CD4-positive, alpha-beta T cell (primary cell): ENCODE results near the gene OR8D4. TPM values are rescaled to one million over a fixed set of nuclear protein-coding genes. Genes with fewer than 3 reads are reported as not detected.

Experiments used
- ATAC-seq: fragments of 200-7000 bp; cut with Tn5 transposase; one replicate; pipeline ENCODE4 v1.10.0; 2022; ENCODE audit warnings: mild to moderate bottlenecking; ENCODE audit not compliant: poor library complexity
- CTCF ChIA-PET: fragments of 350-600 bp; sonication (Branson Sonifier 250); formaldehyde crosslinking; loops from one replicate; lab custom pipeline; 2021; ENCODE audit warnings: antibody characterized with exemption, inconsistent platforms; lab: Charles Lee
- POLR2A ChIA-PET: fragments of 350-600 bp; sonication (Branson Sonifier 250); formaldehyde crosslinking; loops from one replicate; lab custom pipeline; 2021; ENCODE audit warnings: antibody characterized with exemption, inconsistent platforms; lab: Charles Lee
- DNase-seq, 14 experiments: peaks; one replicate each; pipeline ENCODE4 v3.0.0-alpha.2; 2013 to 2020; ENCODE audit warnings: mixed read lengths in 2 of 14
- H3K27ac ChIP-seq, 2 donors: one replicate each; pipeline versions ENCODE4 v1.5.1 to v1.7.0; 2013; ENCODE audit warnings: low read length in 2 of 2, low read depth in 1 of 2, mild to moderate bottlenecking in 1 of 2
- H3K27me3 ChIP-seq, 2 experiments: 1 replicate in 1 of 2; 2 replicates in 1 of 2; pipeline versions ENCODE4 v1.6.1 to v1.7.0; 2013; ENCODE audit warnings: low read length in 2 of 2, control low read depth in 1 of 2, mild to moderate bottlenecking in 1 of 2, moderate library complexity in 1 of 2; ENCODE audit not compliant: insufficient read depth in 2 of 2, control insufficient read depth in 1 of 2
- H3K36me3 ChIP-seq: one replicate; pipeline ENCODE4 v1.6.1; 2013; ENCODE audit warnings: low read length, control low read depth; ENCODE audit not compliant: insufficient read depth
- H3K4me1 ChIP-seq: one replicate; pipeline ENCODE4 v1.6.1; 2013; ENCODE audit warnings: low read length, control low read depth; ENCODE audit not compliant: insufficient read depth
- H3K4me3 ChIP-seq: one replicate; pipeline ENCODE4 v1.5.1; 2013; ENCODE audit warnings: mild to moderate bottlenecking, low read length, moderate library complexity
- H3K9me3 ChIP-seq, 2 experiments: 1 replicate in 1 of 2; 2 replicates in 1 of 2; pipeline versions ENCODE4 v1.6.1 to v1.7.0; 2013; ENCODE audit warnings: low read length in 2 of 2, mild to moderate bottlenecking in 2 of 2, control low read depth in 1 of 2, moderate library complexity in 1 of 2; ENCODE audit not compliant: control insufficient read depth in 1 of 2, insufficient read depth in 1 of 2
- H3K27ac Mint-ChIP-seq: one replicate; pipeline ENCODE4 v1.8.0; 2020; ENCODE audit warnings: mixed read lengths
- H3K27me3 Mint-ChIP-seq: one replicate; pipeline ENCODE4 v1.8.0; 2021; ENCODE audit warnings: mixed read lengths
- H3K36me3 Mint-ChIP-seq: one replicate; pipeline ENCODE4 v1.8.0; 2021; ENCODE audit warnings: low read depth, mixed read lengths
- H3K4me1 Mint-ChIP-seq: one replicate; pipeline ENCODE4 v1.8.0; 2021; ENCODE audit warnings: low read depth, mixed read lengths
- H3K4me3 Mint-ChIP-seq: one replicate; pipeline ENCODE4 v1.8.0; 2020; ENCODE audit warnings: mild to moderate bottlenecking, mixed read lengths
- H3K9me3 Mint-ChIP-seq: one replicate; pipeline ENCODE4 v1.8.0; 2020; ENCODE audit warnings: mixed read lengths
- CTCF ChIP-seq: fragments of 200-600 bp; IDR thresholded peaks from one replicate; pipeline ENCODE4 v1.8.0; 2022; ENCODE audit warnings: antibody characterized with exemption, mild to moderate bottlenecking
- intact Hi-C, 2 experiments: fragments of 100-400 bp; cut with DNase I in 1 of 2; cut with micrococcal nuclease in 1 of 2; formaldehyde crosslinking; loops; one replicate each; pipeline versions ENCODE4 v1.15.1 to v1.9.0; 2023 to 2025; cut with DNase I, micrococcal nuclease
- total RNA-seq, 174 experiments: library from RNA in 2 of 174; stranded (reverse) in 2 of 174; gene quantifications; one replicate each; pipeline ENCODE4 v1.2.3 and lab custom pipeline; 2021 to 2026

Gene OR8D4
- total RNA-seq, 2 experiments from 2014 or later: not detected

GRCh38 chr11:123905826-123906225, 3.9 kb downstream of the OR8D4 start:
- Histone ChIP-seq H3K9me3 (no peaks in the 10 kb centered on the region), H3K36me3 (no peaks in the 10 kb centered on the region), H3K27ac (no peak overlapping the region), H3K27me3 (no peaks in the 10 kb centered on the region), H3K4me3 (no peak overlapping the region), H3K4me1 (no peaks in the 10 kb centered on the region)
- no peak overlapping the region for H3K4me3 Mint-ChIP-seq
- peaks cover 5% of the 10 kb centered on the region for H3K27me3 Mint-ChIP-seq
- CTCF ChIA-PET: no interaction called here
- no peak overlapping the region for H3K27ac Mint-ChIP-seq
- intact Hi-C loops: no loop called here
- ATAC-seq (no peak), DNase-seq (no peak)
- H3K4me1 Mint-ChIP-seq: no peaks in the 10 kb centered on the region
- POLR2A ChIA-PET: no interaction called here
- no peaks in the 10 kb centered on the region for H3K9me3 Mint-ChIP-seq
- H3K36me3 Mint-ChIP-seq: no peaks in the 10 kb centered on the region
- no peak for TF ChIP-seq CTCF

- no peak for TF ChIP-seq CTCF
- no peaks in the 10 kb centered on the region for H3K27me3 Mint-ChIP-seq
- H3K27ac Mint-ChIP-seq: no peak overlapping the region
- CTCF ChIA-PET: no interaction called here
- DNase-seq (no peak), ATAC-seq (no peak)
- no peaks in the 10 kb centered on the region for H3K9me3 Mint-ChIP-seq
- Histone ChIP-seq H3K36me3 (no peaks in the 10 kb centered on the region), H3K4me1 (no peaks in the 10 kb centered on the region), H3K27me3 (no peaks in the 10 kb centered on the region), H3K4me3 (no peak overlapping the region), H3K9me3 (no peaks in the 10 kb centered on the region), H3K27ac (no peak overlapping the region)
- no peak overlapping the region for H3K4me3 Mint-ChIP-seq
- H3K4me1 Mint-ChIP-seq: no peaks in the 10 kb centered on the region
- intact Hi-C loops: no loop called here
- POLR2A ChIA-PET: no interaction called here
- no peaks in the 10 kb centered on the region for H3K36me3 Mint-ChIP-seq
These were observed 19.0 kb downstream of the OR8D4 start for GRCh38 chr11:123920943-123921342.

GRCh38 chr11:123924027-123924426, 22.1 kb downstream of the OR8D4 start:
- H3K27me3 ChIP-seq: no peaks in the 10 kb centered on the region
- ATAC-seq: no peak
- H3K4me1 Mint-ChIP-seq: no peaks in the 10 kb centered on the region
- no peak overlapping the region for H3K4me3 Mint-ChIP-seq
- H3K36me3 Mint-ChIP-seq: no peaks in the 10 kb centered on the region
- H3K9me3 ChIP-seq: no peaks in the 10 kb centered on the region
- H3K4me3 ChIP-seq: no peak overlapping the region
- no peak overlapping the region for H3K27ac Mint-ChIP-seq
- H3K27ac ChIP-seq: no peak overlapping the region
- no peak for DNase-seq
- H3K27me3 Mint-ChIP-seq: no peaks in the 10 kb centered on the region
- CTCF ChIA-PET: no interaction called here
- POLR2A ChIA-PET: no interaction called here
- no peaks in the 10 kb centered on the region for H3K4me1 ChIP-seq
- TF ChIP-seq CTCF: no peak
- no peaks in the 10 kb centered on the region for H3K36me3 ChIP-seq
- intact Hi-C loops: no loop called here
- no peaks in the 10 kb centered on the region for H3K9me3 Mint-ChIP-seq
